Smooth muscle cell (in vitro differentiated cells): ENCODE measurements around the gene DNAH17. TPM values are rescaled to one million over a fixed set of nuclear protein-coding genes. Genes with fewer than 3 reads are reported as not detected.

ENCODE experiments used
- DNase-seq: peaks from one replicate; lab custom pipeline; 2025; ENCODE audit not compliant: unreplicated experiment; lab: John Stamatoyannopoulos, UW
- H2AFZ ChIP-seq: fragments of 200-600 bp; sonication (generic); 2 replicates; pipeline ENCODE4 v1.6.0; 2016; ENCODE audit warnings: antibody characterized with exemption, low read depth, mild to moderate bottlenecking
- H3F3A ChIP-seq: fragments of 200-600 bp; sonication (generic); 2 replicates; pipeline ENCODE4 v1.6.0; 2017; ENCODE audit warnings: antibody characterized with exemption, low read depth
- H3K27ac ChIP-seq: fragments of 200-600 bp; sonication (generic); 2 replicates; pipeline ENCODE4 v1.5.1; 2016; ENCODE audit warnings: low read depth, mild to moderate bottlenecking
- H3K27me3 ChIP-seq: fragments of 200-600 bp; sonication (generic); 2 replicates; pipeline ENCODE4 v1.6.1; 2016; ENCODE audit warnings: low read depth, mild to moderate bottlenecking
- H3K36me3 ChIP-seq: fragments of 200-600 bp; sonication (generic); 2 replicates; pipeline ENCODE4 v1.5.1; 2016; ENCODE audit warnings: low read depth
- H3K4me1 ChIP-seq: fragments of 200-600 bp; sonication (generic); 2 replicates; pipeline ENCODE4 v1.5.1; 2016; ENCODE audit warnings: low read depth
- H3K4me2 ChIP-seq: fragments of 200-600 bp; sonication (generic); 2 replicates; pipeline ENCODE4 v1.6.0; 2016; ENCODE audit warnings: mild to moderate bottlenecking
- H3K4me3 ChIP-seq: fragments of 200-600 bp; sonication (generic); 2 replicates; pipeline ENCODE4 v1.5.1; 2016; ENCODE audit warnings: mild to moderate bottlenecking
- H3K79me2 ChIP-seq: fragments of 200-600 bp; sonication (generic); 2 replicates; pipeline ENCODE4 v1.6.0; 2016; ENCODE audit warnings: low read depth, mild to moderate bottlenecking
- H3K9ac ChIP-seq: fragments of 200-600 bp; sonication (generic); 2 replicates; pipeline ENCODE4 v1.6.0; 2016; ENCODE audit warnings: low read depth
- H3K9me3 ChIP-seq: fragments of 200-600 bp; sonication (generic); replicated peaks from 2 replicates; pipeline ENCODE4 v1.5.1; 2016; ENCODE audit warnings: low read depth
- H4K20me1 ChIP-seq: fragments of 200-600 bp; sonication (generic); 2 replicates; pipeline ENCODE4 v1.6.0; 2016; ENCODE audit warnings: low read depth
- WGBS: methylation state at CpG from one replicate; pipeline ENCODE4 v1.1.7; 2016; ENCODE audit warnings: low lambda C conversion rate; 5-methylcytosine and 5-hydroxymethylcytosine counted together
- polyA plus RNA-seq: library from polyadenylated mRNA; unstranded; fragments of >200 nt; fragmentation: Nextera tagmentation; extraction: Ambion mirVana; gene quantifications from 2 replicates; pipeline ENCODE4 v1.2.1, GENCODE V29; 2016
- total RNA-seq: library from RNA; depleted of rRNA; stranded (reverse); fragments of >200 nt; gene quantifications from 2 replicates; pipeline ENCODE4 v1.2.3, GENCODE V29; 2014
- TF ChIP-seq, protein P1 (sequence below): fragments of 200-600 bp; sonication (generic); IDR thresholded peaks from 2 replicates; pipeline ENCODE4 v1.5.1; 2017; ENCODE audit warnings: borderline replicate concordance, mild to moderate bottlenecking, antibody characterized with exemption; ENCODE audit not compliant: insufficient read depth, poor library complexity, severe bottlenecking

The DNAH17 gene
- total and polyA plus RNA-seq, 2 experiments from 2014 or later = 0.18 to 0.98 TPM

DNA sequence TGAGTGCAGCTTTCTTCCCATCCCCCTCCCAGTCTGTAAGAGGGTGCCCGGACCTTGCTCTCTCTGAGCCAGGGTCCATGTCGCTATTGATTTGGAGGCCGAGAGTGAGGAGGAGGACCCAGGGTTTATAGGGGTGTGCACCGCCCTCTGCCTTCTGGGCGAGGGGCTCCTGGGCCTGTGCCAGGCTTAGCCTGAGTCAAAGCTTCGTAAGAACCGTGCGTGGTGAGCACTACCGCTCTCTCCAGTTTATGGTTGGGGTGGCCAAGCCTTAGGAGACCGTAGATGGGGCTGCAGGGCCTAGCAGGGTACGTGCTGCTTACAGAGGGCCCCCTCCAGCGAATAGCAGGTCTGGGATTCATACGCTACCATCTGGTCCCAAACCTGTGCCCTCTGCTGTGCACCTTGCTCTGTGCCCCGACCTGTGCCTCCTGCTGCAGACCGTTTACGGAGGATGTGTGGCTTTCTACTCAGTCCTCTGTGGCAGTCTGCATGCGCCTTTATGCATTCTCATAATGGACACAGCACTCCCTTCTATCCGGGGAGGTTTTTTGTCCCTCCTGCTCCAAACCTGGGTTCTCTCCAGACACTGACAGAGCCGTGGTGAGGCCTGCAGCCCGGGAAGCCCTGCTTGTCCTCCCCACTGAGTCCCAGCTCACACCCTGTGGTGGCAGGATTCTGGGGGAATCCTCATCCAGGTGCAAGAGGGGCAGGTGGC is 144.0 kb downstream of the DNAH17 start:
- H3K36me3 ChIP-seq = no peaks in the 10 kb centered on the region
- WGBS = 85% methylated on average over 20 of the region's 20 CpGs
- no peaks in the 10 kb centered on the region for H3K79me2 ChIP-seq
- TF ChIP-seq, protein P1, sequence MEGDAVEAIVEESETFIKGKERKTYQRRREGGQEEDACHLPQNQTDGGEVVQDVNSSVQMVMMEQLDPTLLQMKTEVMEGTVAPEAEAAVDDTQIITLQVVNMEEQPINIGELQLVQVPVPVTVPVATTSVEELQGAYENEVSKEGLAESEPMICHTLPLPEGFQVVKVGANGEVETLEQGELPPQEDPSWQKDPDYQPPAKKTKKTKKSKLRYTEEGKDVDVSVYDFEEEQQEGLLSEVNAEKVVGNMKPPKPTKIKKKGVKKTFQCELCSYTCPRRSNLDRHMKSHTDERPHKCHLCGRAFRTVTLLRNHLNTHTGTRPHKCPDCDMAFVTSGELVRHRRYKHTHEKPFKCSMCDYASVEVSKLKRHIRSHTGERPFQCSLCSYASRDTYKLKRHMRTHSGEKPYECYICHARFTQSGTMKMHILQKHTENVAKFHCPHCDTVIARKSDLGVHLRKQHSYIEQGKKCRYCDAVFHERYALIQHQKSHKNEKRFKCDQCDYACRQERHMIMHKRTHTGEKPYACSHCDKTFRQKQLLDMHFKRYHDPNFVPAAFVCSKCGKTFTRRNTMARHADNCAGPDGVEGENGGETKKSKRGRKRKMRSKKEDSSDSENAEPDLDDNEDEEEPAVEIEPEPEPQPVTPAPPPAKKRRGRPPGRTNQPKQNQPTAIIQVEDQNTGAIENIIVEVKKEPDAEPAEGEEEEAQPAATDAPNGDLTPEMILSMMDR = no peak
- H3K4me1 ChIP-seq = no peaks in the 10 kb centered on the region
- no peak for DNase-seq
- H3K27me3 ChIP-seq = no peaks in the 10 kb centered on the region
- no peak overlapping the region for H3K4me2 ChIP-seq
- no peaks in the 10 kb centered on the region for H4K20me1 ChIP-seq
- no peaks in the 10 kb centered on the region for H3F3A ChIP-seq
- no peak overlapping the region for H3K9ac ChIP-seq
- H3K9me3 ChIP-seq = no peaks in the 10 kb centered on the region
- H3K4me3 ChIP-seq = no peak overlapping the region
- H2AFZ ChIP-seq = no peak overlapping the region
- no peak overlapping the region for H3K27ac ChIP-seq

DNA sequence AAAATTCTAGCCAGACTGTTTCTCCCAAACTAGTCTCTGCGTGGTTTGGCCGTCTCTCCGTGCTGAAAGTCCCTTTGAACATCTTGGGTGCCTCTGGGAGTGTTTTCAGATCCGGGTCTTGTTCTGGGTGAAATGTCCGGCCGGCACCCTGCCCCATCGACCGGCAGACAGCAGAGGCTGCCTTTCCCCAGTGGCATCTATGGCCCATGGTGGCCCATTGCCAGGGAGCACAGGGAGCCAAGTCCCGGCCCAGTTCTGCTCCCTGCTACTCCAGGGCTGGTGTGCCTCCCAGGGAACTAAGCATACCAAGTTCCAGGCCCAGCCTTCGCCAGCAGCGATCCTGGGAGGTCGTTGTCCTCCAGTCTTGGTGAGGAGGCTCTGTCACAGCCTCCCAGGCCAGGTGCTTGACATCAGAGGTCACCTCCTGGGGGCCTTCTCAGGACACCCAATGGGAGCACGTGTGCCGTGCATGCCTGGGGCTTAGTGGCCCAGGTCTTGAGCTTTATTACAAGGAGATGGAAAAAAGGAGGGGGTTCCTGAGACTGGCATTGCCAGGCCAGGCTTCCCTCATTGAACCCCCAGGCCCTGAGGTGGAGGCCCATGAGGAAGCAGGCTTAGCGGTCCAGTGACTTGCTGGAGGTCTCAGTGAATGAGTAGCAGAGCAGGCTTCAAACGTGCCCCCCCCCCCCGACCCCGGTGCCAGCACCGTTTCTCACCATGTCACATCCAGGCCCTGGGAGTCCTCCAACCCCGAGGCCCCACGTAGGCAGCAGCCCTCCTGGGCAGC is 144.8 kb downstream of the DNAH17 start:
- Histone ChIP-seq H3K27ac (no peak overlapping the region), H3F3A (no peaks in the 10 kb centered on the region), H3K4me1 (no peaks in the 10 kb centered on the region), H2AFZ (no peak overlapping the region), H3K36me3 (no peaks in the 10 kb centered on the region), H3K9me3 (no peaks in the 10 kb centered on the region), H3K4me3 (no peak overlapping the region), H3K9ac (no peak overlapping the region), H3K79me2 (no peaks in the 10 kb centered on the region), H3K4me2 (no peak overlapping the region), H3K27me3 (no peaks in the 10 kb centered on the region), H4K20me1 (no peaks in the 10 kb centered on the region)
- TF ChIP-seq, protein P1 = no peak
- DNase-seq = no peak
- 92% methylated on average over 21 of the region's 21 CpGs for WGBS

DNA sequence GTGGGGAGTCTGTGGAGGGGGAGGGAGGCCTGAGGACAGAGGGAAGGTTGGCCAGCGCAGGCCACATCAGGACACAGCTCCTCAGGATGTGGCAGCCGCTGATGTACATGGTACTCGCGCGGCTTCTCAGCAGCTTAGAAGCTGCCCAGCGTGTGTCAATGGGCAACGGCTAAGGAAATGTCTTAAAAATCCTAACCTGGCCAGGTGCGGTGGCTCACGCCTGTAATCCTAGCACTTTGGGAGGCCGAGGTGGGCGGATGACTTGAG is 145.6 kb downstream of the DNAH17 start:
- H3K36me3 ChIP-seq = no peaks in the 10 kb centered on the region
- no peaks in the 10 kb centered on the region for H3K4me1 ChIP-seq

More for the DNA sequence above, 145.6 kb downstream of the DNAH17 start:
- H3K79me2 ChIP-seq = no peaks in the 10 kb centered on the region
- H3K27me3 ChIP-seq = no peaks in the 10 kb centered on the region
- H4K20me1 ChIP-seq = no peaks in the 10 kb centered on the region
- no peaks in the 10 kb centered on the region for H3F3A ChIP-seq
- H2AFZ ChIP-seq = no peak overlapping the region
- H3K27ac ChIP-seq = no peak overlapping the region
- H3K4me3 ChIP-seq = no peak overlapping the region
- TF ChIP-seq, protein P1 = no peak
- no peak overlapping the region for H3K4me2 ChIP-seq
- no peak overlapping the region for H3K9ac ChIP-seq
- WGBS = 91% methylated on average over 8 of the region's 11 CpGs
- DNase-seq = no peak
- H3K9me3 ChIP-seq = no peaks in the 10 kb centered on the region
